KOPT-K1 (cell line): ENCODE measurements around the gene XPR1.
A peak's percentile ranks its signal among the peaks of the same experiment; 100 is the strongest.
"Not testable (repeated sequence)": the region's sequence is repeated elsewhere in the genome, so short reads cannot be mapped to it uniquely, and the experiment has no call there.

Experiments
- H3K27ac ChIP-seq: fragments of 200-600 bp; sonication (generic); 2 replicates; pipeline ENCODE4 v1.5.1; 2016; ENCODE audit warnings: antibody characterized with exemption, mild to moderate bottlenecking, low read depth, low read length; ENCODE audit not compliant: poor library complexity, severe bottlenecking
- H3K36me3 ChIP-seq: fragments of 200-600 bp; sonication (generic); 2 replicates; pipeline ENCODE4 v1.5.1; 2017; ENCODE audit warnings: antibody characterized with exemption, mild to moderate bottlenecking, low read length, moderate library complexity; ENCODE audit not compliant: insufficient read depth
- H3K9me3 ChIP-seq: fragments of 200-600 bp; sonication (generic); 2 replicates; pipeline ENCODE4 v1.5.1; 2017; ENCODE audit warnings: antibody characterized with exemption, low read length, mild to moderate bottlenecking; ENCODE audit not compliant: insufficient read depth, poor library complexity, severe bottlenecking

The XPR1 gene

DNA sequence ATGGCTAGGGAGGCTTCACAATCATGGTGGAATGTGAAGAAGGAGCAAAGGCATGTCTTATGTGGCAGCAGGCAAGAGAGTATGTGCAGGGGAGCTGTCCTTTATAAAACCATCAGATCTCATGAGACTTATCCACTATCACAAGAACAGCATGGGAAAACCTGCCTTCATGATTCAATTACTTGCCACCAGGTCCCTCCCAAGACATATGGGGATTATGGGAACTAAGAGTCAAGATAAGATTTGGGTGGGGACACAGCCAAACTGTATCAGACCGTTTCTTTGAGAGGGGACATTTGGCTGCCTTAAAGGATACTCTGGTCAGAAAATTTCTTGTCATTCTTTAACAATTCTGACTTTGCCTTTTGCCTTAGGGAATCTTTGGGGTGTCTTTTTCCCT is 3.2 kb upstream of the XPR1 start:
- no peak overlapping the region for H3K27ac ChIP-seq
- H3K9me3 ChIP-seq = no peaks in the 10 kb centered on the region
- H3K36me3 ChIP-seq = no peaks in the 10 kb centered on the region

DNA sequence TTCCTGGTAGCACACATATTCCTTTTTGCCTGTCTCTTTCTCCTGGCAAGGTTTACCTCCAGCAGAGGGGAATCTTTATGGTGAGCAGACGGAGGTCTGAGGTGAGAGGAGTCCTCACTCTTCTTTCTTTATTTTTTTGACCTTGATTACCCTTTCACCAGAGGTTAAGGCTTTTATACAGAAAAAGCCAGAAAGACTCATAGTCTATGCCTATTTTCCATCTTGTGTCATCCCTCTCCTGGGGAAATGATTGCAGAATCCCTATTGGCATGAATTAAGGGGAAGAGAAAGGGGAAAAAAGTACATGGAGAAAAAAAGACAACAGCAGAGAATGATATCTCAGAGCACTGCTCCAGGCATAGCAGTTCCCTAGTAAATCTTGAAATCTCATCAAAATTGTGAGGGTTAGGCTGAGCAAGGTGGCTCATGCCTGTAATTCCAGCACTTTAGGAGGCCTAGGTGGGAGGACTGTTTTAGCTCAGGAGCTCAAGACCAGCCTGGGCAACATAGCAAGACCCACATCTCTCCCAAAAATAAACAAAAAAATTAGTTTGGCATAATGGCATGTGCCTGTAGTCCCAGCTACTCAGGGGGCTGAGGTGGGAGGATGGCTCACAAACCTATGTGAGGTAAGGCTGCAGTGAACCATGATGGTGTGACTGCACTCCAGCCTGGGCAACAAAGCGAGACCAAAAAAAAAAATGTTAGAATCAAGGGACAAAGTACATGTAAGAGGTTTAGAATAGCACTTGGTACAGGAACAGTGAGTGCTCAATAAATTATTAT is 1.2 kb upstream of the XPR1 start:
- Histone ChIP-seq H3K9me3 (no peaks in the 10 kb centered on the region), H3K27ac (no peak overlapping the region), H3K36me3 (no peaks in the 10 kb centered on the region)

- Histone ChIP-seq H3K36me3 (no peaks in the 10 kb centered on the region), H3K9me3 (no peaks in the 10 kb centered on the region), H3K27ac (no peak overlapping the region)
These were observed 542 bp upstream of the XPR1 start for GRCh38 chr1:180631194-180631765.

- no peaks in the 10 kb centered on the region for H3K9me3 ChIP-seq
- no peaks in the 10 kb centered on the region for H3K36me3 ChIP-seq
- H3K27ac ChIP-seq = peak overlapping the region; percentile 78
These were observed 669 bp downstream of the XPR1 start for GRCh38 chr1:180632326-180633056.

DNA sequence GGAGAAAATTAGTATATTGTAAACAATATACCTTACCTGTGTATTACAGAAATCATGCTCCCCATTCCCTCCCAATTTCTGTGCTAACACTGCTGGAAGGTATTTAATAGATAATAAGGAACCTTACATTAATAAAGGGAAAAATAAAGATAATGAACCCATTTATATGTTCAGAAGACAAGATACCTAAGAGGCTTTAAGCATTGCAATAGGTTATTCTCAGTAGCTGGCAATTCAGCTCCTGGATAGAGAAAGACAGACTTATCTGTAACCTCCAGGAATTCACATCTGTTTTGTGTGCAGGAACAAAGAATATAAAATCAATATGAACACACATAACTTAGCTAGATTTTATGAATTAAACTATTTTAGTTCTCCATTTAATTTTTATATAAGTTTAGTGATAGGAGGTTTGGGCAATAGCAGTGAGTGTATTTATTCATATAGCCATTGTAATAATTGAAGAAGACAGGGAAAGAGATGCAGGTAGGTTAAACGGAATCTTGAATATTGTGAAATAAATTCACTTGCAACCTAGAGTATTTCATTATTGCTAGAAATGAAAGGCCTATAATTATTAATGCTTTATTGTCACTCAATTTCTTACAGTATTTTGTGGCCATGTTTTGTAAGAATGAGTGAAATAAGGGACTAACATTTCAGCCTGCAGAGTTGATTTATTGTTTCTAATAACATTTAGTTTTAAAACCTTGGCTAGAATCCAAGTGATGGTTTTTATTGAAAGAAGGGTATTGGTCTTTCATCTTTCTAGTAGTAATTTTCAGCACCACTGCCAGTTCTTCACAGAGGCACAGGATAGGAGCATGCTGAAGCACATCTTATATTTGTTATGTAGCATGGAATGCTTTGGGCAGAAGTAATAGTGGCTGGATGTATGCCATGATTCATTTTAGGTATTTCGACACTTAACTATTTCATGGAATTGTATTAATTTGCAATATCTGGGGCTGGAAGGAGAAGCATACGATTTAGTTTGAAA is 1.5 kb downstream of the XPR1 start:
- H3K36me3 ChIP-seq = no peaks in the 10 kb centered on the region
- no peaks in the 10 kb centered on the region for H3K9me3 ChIP-seq
- no peak overlapping the region for H3K27ac ChIP-seq

DNA sequence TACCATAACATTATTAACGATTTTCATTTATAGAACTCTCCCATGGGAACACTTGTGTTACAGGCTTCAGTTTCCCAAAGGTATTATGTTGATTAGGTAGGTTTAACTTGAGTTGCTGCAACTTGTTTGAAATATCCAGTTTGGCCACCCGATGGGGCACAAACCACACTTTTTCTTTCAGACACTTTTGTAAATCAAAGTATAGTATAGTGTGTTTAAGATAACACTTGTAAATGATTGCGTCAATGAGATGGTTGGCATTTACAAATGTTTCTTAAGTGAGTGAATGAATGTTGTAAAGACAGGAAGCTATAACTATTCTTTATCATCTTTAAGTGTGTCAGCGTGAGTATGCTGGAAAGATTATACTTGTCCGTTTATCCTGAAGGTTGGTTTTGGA is 4.3 kb downstream of the XPR1 start:
- no peak overlapping the region for H3K27ac ChIP-seq
- H3K36me3 ChIP-seq = no peaks in the 10 kb centered on the region
- H3K9me3 ChIP-seq = no peaks in the 10 kb centered on the region

DNA sequence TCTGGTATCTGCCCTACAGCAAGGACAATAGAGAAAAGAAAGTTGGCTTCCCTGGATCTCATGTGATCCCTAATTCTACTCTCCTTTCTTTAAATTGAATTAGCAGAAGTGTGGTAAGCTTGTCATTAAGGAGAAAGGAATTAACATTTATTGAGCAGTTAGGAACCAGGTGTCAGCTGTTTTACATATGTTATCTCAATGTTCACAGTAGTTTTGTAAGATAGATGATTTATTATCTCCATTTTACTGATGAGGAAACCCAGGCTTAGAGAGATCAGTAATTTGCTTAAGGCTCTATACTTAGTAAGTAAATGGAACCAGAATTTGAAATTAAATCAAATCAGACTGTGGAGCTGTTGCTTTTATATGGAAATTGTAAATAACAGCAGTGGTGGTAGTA is 8.0 kb downstream of the XPR1 start:
- H3K9me3 ChIP-seq = no peaks in the 10 kb centered on the region
- H3K36me3 ChIP-seq = no peaks in the 10 kb centered on the region
- no peak overlapping the region for H3K27ac ChIP-seq

DNA sequence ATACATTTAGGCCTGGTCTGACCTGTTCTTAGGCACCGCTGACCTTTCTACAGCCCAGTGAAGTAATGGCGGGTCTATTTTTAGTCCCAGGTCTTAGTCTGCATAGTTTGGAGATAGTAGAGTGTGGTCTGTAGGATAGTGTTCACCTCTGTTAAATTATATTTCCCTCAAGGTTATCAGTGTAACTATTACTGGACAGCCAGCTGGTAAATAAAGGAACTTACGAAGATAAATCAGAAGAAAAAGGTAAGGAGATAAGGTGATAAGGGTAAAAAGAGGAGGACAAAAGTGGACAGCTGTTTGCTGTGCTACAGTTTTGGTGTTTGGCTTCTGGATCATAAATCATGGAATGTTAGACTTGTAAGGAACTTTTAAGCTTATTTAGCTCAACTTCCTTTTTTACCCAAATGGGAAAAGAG is 8.7 kb downstream of the XPR1 start:
- Histone ChIP-seq H3K36me3 (no peaks in the 10 kb centered on the region), H3K27ac (no peak overlapping the region), H3K9me3 (no peaks in the 10 kb centered on the region)

DNA sequence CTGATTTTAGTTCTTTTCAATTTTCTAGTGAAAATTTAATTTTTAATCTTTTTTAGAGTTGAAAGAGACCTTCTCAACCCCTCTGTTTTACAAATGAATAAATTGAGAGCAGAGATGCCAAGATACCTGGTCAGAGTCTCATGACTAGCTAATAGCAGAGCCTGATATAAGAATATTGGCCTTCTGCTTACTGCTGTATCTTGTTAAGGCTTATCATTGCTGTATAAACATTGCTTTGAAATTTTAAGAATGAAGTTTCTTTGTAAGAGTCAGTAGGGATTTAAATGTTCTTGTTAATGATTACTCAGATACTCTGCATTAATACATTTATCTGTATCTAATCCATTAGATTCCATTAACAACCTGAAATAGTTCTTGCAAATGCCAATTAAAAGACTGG is 9.8 kb downstream of the XPR1 start:
- no peaks in the 10 kb centered on the region for H3K36me3 ChIP-seq
- H3K27ac ChIP-seq = no peak overlapping the region
- no peaks in the 10 kb centered on the region for H3K9me3 ChIP-seq

GRCh38 chr1:180642781-180643180 is 11.0 kb downstream of the XPR1 start:
- Histone ChIP-seq H3K36me3 (no peaks in the 10 kb centered on the region), H3K9me3 (no peaks in the 10 kb centered on the region), H3K27ac (no peak overlapping the region)

GRCh38 chr1:180643693-180644092 is 11.9 kb downstream of the XPR1 start:
- H3K36me3 ChIP-seq = no peaks in the 10 kb centered on the region
- H3K27ac ChIP-seq = no peak overlapping the region
- H3K9me3 ChIP-seq = no peaks in the 10 kb centered on the region

DNA sequence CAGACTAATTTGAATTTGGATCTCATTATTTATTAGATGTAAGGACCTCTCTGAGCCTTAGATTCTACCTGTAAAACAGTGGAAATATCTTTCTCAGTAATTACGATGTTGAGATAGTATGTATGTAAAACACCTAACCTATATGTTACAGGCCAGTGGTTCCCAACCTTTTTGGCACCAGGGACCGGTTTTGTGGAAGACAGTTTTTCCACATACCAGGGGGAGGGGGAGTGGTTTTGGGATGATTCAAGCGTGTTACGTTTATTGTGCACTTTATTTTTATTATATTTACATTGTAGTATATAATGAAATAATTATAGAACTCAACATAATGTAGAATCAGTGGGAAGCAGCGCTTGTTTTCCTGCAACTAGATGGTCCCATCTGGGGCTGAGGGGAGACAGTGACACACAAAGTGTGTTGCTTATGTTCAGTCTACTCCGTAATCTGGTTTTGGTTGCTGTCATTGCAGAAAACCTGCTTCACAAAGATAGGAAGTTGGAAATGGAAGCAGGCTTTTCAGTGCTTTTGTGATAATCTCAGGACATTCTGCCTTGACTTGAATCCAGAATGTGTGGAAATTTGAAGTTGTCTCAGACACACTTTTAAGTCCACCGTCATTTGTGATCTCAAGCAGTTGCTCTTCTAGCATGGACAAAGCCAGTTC is 12.8 kb downstream of the XPR1 start:
- Histone ChIP-seq H3K27ac (no peak overlapping the region), H3K36me3 (no peaks in the 10 kb centered on the region), H3K9me3 (no peaks in the 10 kb centered on the region)

- H3K9me3 ChIP-seq, H3K36me3 ChIP-seq, H3K27ac ChIP-seq: not testable (repeated sequence)
These were observed 13.4 kb downstream of the XPR1 start for GRCh38 chr1:180645261-180645660.

- no peak overlapping the region for H3K27ac ChIP-seq
- H3K36me3 ChIP-seq = no peaks in the 10 kb centered on the region
- no peaks in the 10 kb centered on the region for H3K9me3 ChIP-seq
These were observed 14.3 kb downstream of the XPR1 start for GRCh38 chr1:180646093-180646492.
